GM21528 (cell line): Measurements from ENCODE around the gene ZFPL1.

Experiments used
- ATAC-seq: cut with Tn5 transposase; IDR thresholded peaks from one replicate; pipeline ENCODE4 v1.9.1; 2021; ENCODE audit warnings: mild to moderate bottlenecking, moderate library complexity; ENCODE audit not compliant: unreplicated experiment, low FRiP score

The ZFPL1 gene

GRCh38 chr11:65059959-65060824, 23.8 kb upstream of the ZFPL1 start:
- ATAC-seq, result no peak

GRCh38 chr11:65060913-65061408, 23.1 kb upstream of the ZFPL1 start:
- ATAC-seq, result no peak

- ATAC-seq, result no peak
These were observed 20.5 kb upstream of the ZFPL1 start for GRCh38 chr11:65063532-65063931.

GRCh38 chr11:65064847-65065240, 19.2 kb upstream of the ZFPL1 start:
- no peak for ATAC-seq

GRCh38 chr11:65065851-65066250, 18.2 kb upstream of the ZFPL1 start:
- ATAC-seq, result no peak

- no peak for ATAC-seq
These were observed 17.7 kb upstream of the ZFPL1 start for GRCh38 chr11:65066315-65066714.

- ATAC-seq, result no peak
These were observed 17.2 kb upstream of the ZFPL1 start for GRCh38 chr11:65066805-65067291.

GRCh38 chr11:65067446-65067845, 16.6 kb upstream of the ZFPL1 start:
- ATAC-seq, result no peak

- ATAC-seq, result no peak
These were observed 14.8 kb upstream of the ZFPL1 start for GRCh38 chr11:65069217-65069616.

- ATAC-seq, result no peak
These were observed 12.0 kb upstream of the ZFPL1 start for GRCh38 chr11:65071907-65072630.

GRCh38 chr11:65072631-65072966, 11.4 kb upstream of the ZFPL1 start:
- no peak for ATAC-seq

- no peak for ATAC-seq
These were observed 6.6 kb upstream of the ZFPL1 start for GRCh38 chr11:65077451-65077850.

GRCh38 chr11:65078151-65078550, 5.9 kb upstream of the ZFPL1 start:
- ATAC-seq, result no peak

GRCh38 chr11:65078786-65079342, 5.2 kb upstream of the ZFPL1 start:
- ATAC-seq, result no peak

GRCh38 chr11:65083134-65083833, 738 bp upstream of the ZFPL1 start:
- peak; percentile 22 for ATAC-seq

- ATAC-seq, result peak; percentile 8
These were observed 765 bp downstream of the ZFPL1 start for GRCh38 chr11:65084598-65085375.

GRCh38 chr11:65085446-65085845, 1.4 kb downstream of the ZFPL1 start:
- ATAC-seq, result no peak

- ATAC-seq, result no peak
These were observed 2.8 kb downstream of the ZFPL1 start for GRCh38 chr11:65086809-65087208.

- ATAC-seq, result no peak
These were observed 3.2 kb downstream of the ZFPL1 start for GRCh38 chr11:65087216-65087615.

- ATAC-seq, result no peak
These were observed 3.8 kb downstream of the ZFPL1 start for GRCh38 chr11:65087827-65088226.
